OCI-LY1 (cell line): ENCODE data around the gene OTOG.

Experiments
- H2AFZ ChIP-seq: fragments of 200-600 bp; sonication (generic), shearing (Covaris generic); 2 replicates; pipeline ENCODE4 v1.6.0; 2014; ENCODE audit warnings: antibody characterized with exemption, mild to moderate bottlenecking, low read length
- H3F3A ChIP-seq: fragments of 200-600 bp; sonication (generic), shearing (Covaris generic); 2 replicates; pipeline ENCODE4 v1.6.0; 2014; ENCODE audit warnings: mild to moderate bottlenecking, antibody characterized with exemption, low read length, moderate library complexity; ENCODE audit not compliant: insufficient read depth
- H3K27ac ChIP-seq: fragments of 200-600 bp; sonication (generic); 2 replicates; pipeline ENCODE4 v1.5.1; 2014; ENCODE audit warnings: low read length, mixed run types, mild to moderate bottlenecking, low read depth; ENCODE audit not compliant: poor library complexity, severe bottlenecking
- H3K27me3 ChIP-seq: fragments of 200-600 bp; sonication (generic); 2 replicates; pipeline ENCODE4 v1.6.0; 2014; ENCODE audit warnings: antibody characterized with exemption, mild to moderate bottlenecking, low read length, moderate library complexity; ENCODE audit not compliant: insufficient read depth
- H3K36me3 ChIP-seq: fragments of 200-600 bp; sonication (generic); 2 replicates; pipeline ENCODE4 v1.6.1; 2014; ENCODE audit warnings: mild to moderate bottlenecking, antibody characterized with exemption, low read length, moderate library complexity, mixed read lengths; ENCODE audit not compliant: insufficient read depth
- H3K4me1 ChIP-seq: fragments of 200-600 bp; sonication (generic); 2 replicates; pipeline ENCODE4 v1.5.1; 2014; ENCODE audit warnings: mild to moderate bottlenecking, low read length, moderate library complexity; ENCODE audit not compliant: insufficient read depth, severe bottlenecking
- H3K4me2 ChIP-seq: fragments of 200-600 bp; sonication (generic), shearing (Covaris generic); 2 replicates; pipeline ENCODE4 v1.6.1; 2014; ENCODE audit warnings: low read length
- H3K4me3 ChIP-seq: fragments of 200-600 bp; sonication (generic); 2 replicates; pipeline ENCODE4 v1.5.1; 2014; ENCODE audit warnings: low read length, low read depth, mild to moderate bottlenecking, mixed read lengths; ENCODE audit not compliant: poor library complexity, severe bottlenecking
- H3K79me2 ChIP-seq: fragments of 200-600 bp; shearing (Covaris generic); 2 replicates; pipeline ENCODE4 v1.6.1; 2016; ENCODE audit warnings: mixed run types, low read length, mixed read lengths; ENCODE audit not compliant: insufficient read depth
- H3K9ac ChIP-seq: fragments of 200-600 bp; sonication (generic), shearing (Covaris generic); 2 replicates; pipeline ENCODE4 v1.6.1; 2014; ENCODE audit warnings: mild to moderate bottlenecking, low read length, mixed read lengths
- H3K9me2 ChIP-seq: fragments of 200-600 bp; sonication (generic), shearing (Covaris generic); 2 replicates; pipeline ENCODE4 v1.6.1; 2014; ENCODE audit warnings: low read depth, mild to moderate bottlenecking, low read length, mixed read lengths
- H3K9me3 ChIP-seq: fragments of 200-600 bp; shearing (Covaris generic); 2 replicates; pipeline ENCODE4 v1.6.1; 2014; ENCODE audit warnings: low read length, mixed read lengths
- H4K20me1 ChIP-seq: fragments of 200-600 bp; sonication (generic), shearing (Covaris generic); 2 replicates; pipeline ENCODE4 v1.6.0; 2016; ENCODE audit warnings: mild to moderate bottlenecking, low read length; ENCODE audit not compliant: insufficient read depth
- CTCF ChIP-seq: fragments of 200-600 bp; sonication (generic), shearing (Covaris generic); IDR thresholded peaks from 2 replicates; pipeline ENCODE4 v1.5.1; 2017; ENCODE audit warnings: mild to moderate bottlenecking, antibody characterized with exemption, low read length, moderate library complexity, mixed read lengths
- EZH2 ChIP-seq: fragments of 200-600 bp; sonication (generic), shearing (Covaris generic); IDR thresholded peaks from 2 replicates; pipeline ENCODE4 v1.8.0; 2017; ENCODE audit warnings: borderline replicate concordance, mixed run types, mild to moderate bottlenecking, antibody characterized with exemption, low read length, moderate library complexity, mixed read lengths

OTOG gene

GRCh38 chr11:17649696-17650095 is 102.6 kb downstream of the OTOG start:
- Histone ChIP-seq H3K4me3 (no peak overlapping the region), H2AFZ (no peak overlapping the region)

GRCh38 chr11:17650127-17650911 is 103.3 kb downstream of the OTOG start:
- no peak overlapping the region for H3K9ac ChIP-seq
- no peak overlapping the region for H2AFZ ChIP-seq
- no peak overlapping the region for H3K4me2 ChIP-seq
- TF ChIP-seq CTCF (no peak), EZH2 (no peak)
- H3K27ac ChIP-seq = no peak overlapping the region
- no peaks in the 10 kb centered on the region for H3K9me3 ChIP-seq
- H3F3A ChIP-seq = no peaks in the 10 kb centered on the region
- H4K20me1 ChIP-seq = no peaks in the 10 kb centered on the region
- no peak overlapping the region for H3K4me3 ChIP-seq
- H3K9me2 ChIP-seq = no peaks in the 10 kb centered on the region
- H3K36me3 ChIP-seq = no peaks in the 10 kb centered on the region
- H3K4me1 ChIP-seq = no peaks in the 10 kb centered on the region
- H3K79me2 ChIP-seq = no peaks in the 10 kb centered on the region
- peaks cover 10% of the 10 kb centered on the region; the same call in 1 of the 2 replicates for H3K27me3 ChIP-seq

More at GRCh38 chr11:17649696-17650095, 102.6 kb downstream of the OTOG start:
- Histone ChIP-seq H3K4me1 (no peaks in the 10 kb centered on the region), H4K20me1 (no peaks in the 10 kb centered on the region), H3K36me3 (no peaks in the 10 kb centered on the region), H3K27ac (no peak overlapping the region), H3K4me2 (no peak overlapping the region), H3K9me3 (no peaks in the 10 kb centered on the region), H3K9ac (no peak overlapping the region), H3F3A (no peaks in the 10 kb centered on the region), H3K79me2 (no peaks in the 10 kb centered on the region), H3K9me2 (no peaks in the 10 kb centered on the region), H3K27me3 (peaks cover 11% of the 10 kb centered on the region; the same call in 1 of the 2 replicates)
- TF ChIP-seq EZH2 (no peak), CTCF (no peak)

DNA sequence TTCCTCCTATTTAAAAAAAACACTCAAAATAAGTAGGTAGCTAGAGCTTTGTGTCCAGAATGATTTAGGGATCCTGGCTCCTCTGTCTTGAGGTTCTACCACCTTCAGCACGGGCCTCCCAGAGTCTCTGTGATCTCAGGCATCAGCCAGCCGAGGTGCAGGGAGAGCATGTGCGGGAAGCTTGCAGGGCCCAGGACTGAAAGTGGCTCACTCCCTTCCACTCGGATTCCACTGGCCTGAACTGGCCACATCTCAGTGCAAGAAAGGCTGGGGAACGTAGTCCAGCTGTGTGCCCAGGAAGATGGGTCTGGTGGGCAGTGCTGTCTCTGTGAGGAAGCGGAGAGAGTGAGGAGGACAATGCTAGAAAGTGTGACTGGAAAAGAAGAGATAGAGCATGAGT is 104.0 kb downstream of the OTOG start:
- H3K27ac ChIP-seq = no peak overlapping the region
- no peak overlapping the region for H3K4me2 ChIP-seq
- H3K36me3 ChIP-seq = no peaks in the 10 kb centered on the region
- peaks cover 10% of the 10 kb centered on the region; the same call in 1 of the 2 replicates for H3K27me3 ChIP-seq
- no peaks in the 10 kb centered on the region for H3K79me2 ChIP-seq
- H3K9me2 ChIP-seq = no peaks in the 10 kb centered on the region
- H3K9me3 ChIP-seq = no peaks in the 10 kb centered on the region
- H2AFZ ChIP-seq = no peak overlapping the region
- H4K20me1 ChIP-seq = no peaks in the 10 kb centered on the region
- TF ChIP-seq CTCF = no peak
- TF ChIP-seq EZH2 = no peak
- no peaks in the 10 kb centered on the region for H3K4me1 ChIP-seq
- H3F3A ChIP-seq = no peaks in the 10 kb centered on the region
- H3K9ac ChIP-seq = no peak overlapping the region
- H3K4me3 ChIP-seq = no peak overlapping the region
